B cell (primary cell): Measurements from ENCODE around the gene STXBP2. TPM values are rescaled to one million over a fixed set of nuclear protein-coding genes. Genes with fewer than 3 reads are reported as not detected.

Experiments
- ATAC-seq: fragments of 200-7000 bp; cut with Tn5 transposase; one replicate; pipeline ENCODE4 v1.10.0; 2021; ENCODE audit warnings: low read depth, mild to moderate bottlenecking, moderate number of reproducible peaks, moderate library complexity
- CTCF ChIA-PET: fragments of 350-600 bp; sonication (Branson Sonifier 250); formaldehyde crosslinking; loops from one replicate; lab custom pipeline; 2021; ENCODE audit warnings: antibody characterized with exemption, inconsistent platforms; lab: Charles Lee
- POLR2A ChIA-PET: fragments of 350-600 bp; sonication (Branson Sonifier 250); formaldehyde crosslinking; loops from one replicate; lab custom pipeline; 2021; ENCODE audit warnings: antibody characterized with exemption; lab: Charles Lee
- DNase-seq: peaks from one replicate; pipeline ENCODE4 v3.0.0; 2013
- H2AFZ ChIP-seq: 2 replicates; pipeline ENCODE4 v1.6.1; 2012; ENCODE audit warnings: mild to moderate bottlenecking, low read depth, low read length; ENCODE audit not compliant: insufficient read depth, poor library complexity, severe bottlenecking
- H3K27ac ChIP-seq, 2 donors: 1 replicate in 1 of 2; 2 replicates in 1 of 2; pipeline ENCODE4 v1.5.1; 2012 to 2013; ENCODE audit warnings: low read length in 2 of 2, mild to moderate bottlenecking in 2 of 2, moderate library complexity in 1 of 2
- H3K27me3 ChIP-seq, 4 experiments: fragments of 200-600 bp in 1 of 4; sonication (generic) in 1 of 4; replicated peaks in 1 of 4; 1 replicate in 2 of 4; 2 replicates in 2 of 4; pipeline versions ENCODE4 v1.6.1 to v1.7.0; 2013 to 2016; ENCODE audit warnings: low read length in 3 of 4, mild to moderate bottlenecking in 2 of 4, mixed read lengths in 1 of 4, moderate library complexity in 1 of 4; ENCODE audit not compliant: insufficient read depth in 4 of 4, control insufficient read depth in 3 of 4; ENCODE audit errors: control extremely low read depth in 1 of 4
- H3K36me3 ChIP-seq, 2 experiments: replicated peaks in 1 of 2; 1 replicate in 1 of 2; 2 replicates in 1 of 2; pipeline versions ENCODE4 v1.6.1 to v1.7.1; 2013; ENCODE audit warnings: low read length in 1 of 2; ENCODE audit not compliant: insufficient read depth in 2 of 2, control insufficient read depth in 1 of 2; ENCODE audit errors: control extremely low read depth in 1 of 2, extremely low read depth in 1 of 2
- H3K4me1 ChIP-seq, 2 donors: fragments of 200-600 bp in 1 of 2; sonication (generic) in 1 of 2; 1 replicate in 1 of 2; 2 replicates in 1 of 2; pipeline versions ENCODE4 v1.5.1 to v1.6.1; 2013 to 2017; ENCODE audit warnings: low read length in 2 of 2; ENCODE audit not compliant: control insufficient read depth in 2 of 2, insufficient read depth in 2 of 2
- H3K4me2 ChIP-seq: replicated peaks from 2 replicates; pipeline ENCODE3; 2012; ENCODE audit warnings: mild to moderate bottlenecking, low read depth, low read length; ENCODE audit not compliant: poor library complexity, severe bottlenecking
- H3K4me3 ChIP-seq, 5 experiments: fragments of 200-600 bp in 1 of 5; sonication (generic) in 1 of 5; 1 replicate in 3 of 5; 2 replicates in 2 of 5; pipeline versions ENCODE4 v1.5.1 to v1.7.0; 2011 to 2016; ENCODE audit warnings: low read length in 4 of 5, mild to moderate bottlenecking in 4 of 5, low read depth in 2 of 5, control low read depth in 1 of 5, moderate library complexity in 1 of 5; ENCODE audit not compliant: insufficient read depth in 1 of 5; ENCODE audit errors: control extremely low read depth in 1 of 5, extremely low read depth in 1 of 5
- H3K79me2 ChIP-seq: fragments of 200-600 bp; sonication (generic); one replicate; pipeline ENCODE4 v1.6.0; 2016; ENCODE audit warnings: low read length; ENCODE audit not compliant: control insufficient read depth, insufficient read depth
- H3K9ac ChIP-seq: fragments of 200-600 bp; sonication (generic); 2 replicates; pipeline ENCODE4 v1.6.1; 2017; ENCODE audit warnings: mild to moderate bottlenecking, low read length, moderate library complexity
- H3K9me3 ChIP-seq, 3 donors: one replicate each; pipeline versions ENCODE4 v1.6.1 to v1.7.1; 2013; ENCODE audit warnings: low read length in 2 of 3; ENCODE audit not compliant: control insufficient read depth in 2 of 3, insufficient read depth in 1 of 3; ENCODE audit errors: control extremely low read depth in 1 of 3
- H4K20me1 ChIP-seq: 2 replicates; pipeline ENCODE4 v1.6.0; 2012; ENCODE audit warnings: mild to moderate bottlenecking, low read length; ENCODE audit not compliant: insufficient read depth, control insufficient read depth, poor library complexity, severe bottlenecking
- H3K27ac Mint-ChIP-seq: one replicate; pipeline ENCODE4 v1.8.0; 2021; ENCODE audit warnings: mixed read lengths
- H3K27me3 Mint-ChIP-seq: one replicate; pipeline ENCODE4 v1.8.0; 2021; ENCODE audit warnings: mixed read lengths
- H3K4me1 Mint-ChIP-seq: one replicate; pipeline ENCODE4 v1.8.0; 2021; ENCODE audit warnings: mixed read lengths
- H3K4me3 Mint-ChIP-seq: one replicate; pipeline ENCODE4 v1.8.0; 2021; ENCODE audit warnings: mixed read lengths
- H3K9me3 Mint-ChIP-seq: one replicate; pipeline ENCODE4 v1.8.0; 2022; ENCODE audit warnings: mixed read lengths; ENCODE audit not compliant: insufficient read depth
- CTCF ChIP-seq: fragments of 200-600 bp; IDR thresholded peaks from one replicate; pipeline ENCODE4 v1.8.0; 2022; ENCODE audit warnings: antibody characterized with exemption, mild to moderate bottlenecking
- EZH2 ChIP-seq: IDR thresholded peaks from 2 replicates; pipeline ENCODE4 v1.6.1; 2012; ENCODE audit warnings: borderline replicate concordance, low read depth, mild to moderate bottlenecking, moderate library complexity, low read length; ENCODE audit not compliant: insufficient read depth, poor library complexity, severe bottlenecking
- WGBS: methylation state at CpG from one replicate; pipeline ENCODE4 v1.1.5; 2013; ENCODE audit warnings: missing lambda C conversion rate; ENCODE audit not compliant: insufficient coverage; 5-methylcytosine and 5-hydroxymethylcytosine counted together
- intact Hi-C: fragments of 100-400 bp; cut with micrococcal nuclease; formaldehyde crosslinking; loops from one replicate; pipeline ENCODE4 v1.10.0; 2022
- polyA plus RNA-seq: library from polyadenylated mRNA; depleted of rRNA; stranded (reverse); fragments of >200 nt; gene quantifications from 2 replicates; pipeline ENCODE4 v1.2.3, GENCODE V29; 2012
- total RNA-seq, 2 donors: library from RNA; stranded (reverse); fragments of 120-200 nt in 1 of 2; gene quantifications; 1 replicate in 1 of 2; 2 replicates in 1 of 2; pipeline versions ENCODE4 v1.2.3 to v1.2.4, GENCODE V29; 2013 to 2022

The STXBP2 gene
- total and polyA plus RNA-seq, 2 donors (not counting 1 experiment from before 2014, with no cell fraction given), result 222 to 226 TPM

- TF ChIP-seq EZH2, result no peak
- Histone ChIP-seq H3K27me3 (peaks cover 0 to 43% (median 6%) of the 10 kb centered on the region in 4 experiments), H3K4me3 (peak overlapping the region in 1 of 5 experiments; percentile 20), H3K4me2 (peak overlapping the region; percentile 75), H3K79me2 (peaks cover 15% of the 10 kb centered on the region), H3K9ac (peak overlapping the region; percentile 43), H3K36me3 (no peaks in the 10 kb centered on the region), H4K20me1 (peaks cover 4% of the 10 kb centered on the region), H3K4me1 (peaks cover 33 to 37% of the 10 kb centered on the region in 2 donors), H2AFZ (no peak overlapping the region), H3K9me3 (peaks cover 0 to 12% (median 0%) of the 10 kb centered on the region in 3 donors), H3K27ac (no peak overlapping the region)
- ChIA-PET CTCF (interaction anchor here (1.0 to 3.9 kb wide), 5 partner anchors 22 to 574 kb away, joined by 3 to 44 read pairs (median 4); no protein-coding TSS in a partner anchor), POLR2A (interaction anchor here (1.2 kb wide), 1 partner anchor 150 kb away, joined by 3 read pairs; no protein-coding TSS in a partner anchor)
- 0% methylated on average over 5 of the region's 7 CpGs for WGBS
- Mint-ChIP-seq H3K27ac (no peak overlapping the region), H3K27me3 (peaks cover 33% of the 10 kb centered on the region), H3K4me3 (peak overlapping the region; percentile 16), H3K4me1 (peaks cover 45% of the 10 kb centered on the region), H3K9me3 (no peaks in the 10 kb centered on the region)
- intact Hi-C loops, result loop anchor here (5.0 kb wide), 1 partner anchor 579 kb away; no protein-coding TSS in a partner anchor
- no peak for ATAC-seq
- DNase-seq, result peak; percentile 62
Observed at GRCh38 chr19:7676376-7676775, 39.5 kb downstream of the STXBP2 start.

DNA sequence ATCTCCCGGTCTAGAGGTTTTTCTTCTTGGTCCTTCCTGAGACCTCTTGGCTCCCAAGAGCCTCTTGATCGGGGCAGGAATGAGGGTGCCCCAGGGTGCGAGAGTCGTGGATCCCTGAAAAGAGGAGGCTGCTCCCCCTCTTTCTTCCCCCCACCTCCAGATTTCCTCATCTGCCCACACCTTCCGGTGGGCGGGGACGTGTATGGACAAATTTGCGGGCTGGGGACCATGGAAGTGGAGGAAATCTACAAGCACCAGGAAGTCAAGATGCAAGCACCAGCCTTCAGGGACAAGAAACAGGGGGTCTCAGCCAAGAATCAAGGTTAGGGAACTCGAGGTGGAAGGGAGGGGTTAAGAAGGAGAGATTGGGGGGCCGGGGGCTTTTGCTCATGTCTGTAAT, 39.9 kb downstream of the STXBP2 start, which contains the start of gene MCEMP1:
TSS of gene MCEMP1 (plus strand) at position 237 of the 400 bp plus-strand sequence. CDS start at position 268, 31 bp downstream.
- DNase-seq, result peak; percentile 18
- Mint-ChIP-seq H3K4me1 (peaks cover 47% of the 10 kb centered on the region), H3K9me3 (no peaks in the 10 kb centered on the region), H3K27me3 (peaks cover 30% of the 10 kb centered on the region), H3K27ac (peak within 1 kb of the TSS; percentile 61), H3K4me3 (peak within 1 kb of the TSS; percentile 16)
- Histone ChIP-seq H3K4me1 (peaks cover 35 to 42% of the 10 kb centered on the region in 2 donors), H3K9ac (peak within 1 kb of the TSS; percentile 43), H3K4me2 (peak within 1 kb of the TSS; percentile 75), H3K36me3 (no peaks in the 10 kb centered on the region), H3K9me3 (peaks cover 0 to 12% (median 0%) of the 10 kb centered on the region in 3 donors), H4K20me1 (peaks cover 6% of the 10 kb centered on the region), H3K27ac (no peak within 1 kb of the TSS), H3K27me3 (peaks cover 0 to 40% (median 5%) of the 10 kb centered on the region in 4 experiments), H3K4me3 (peak within 1 kb of the TSS in 2 of 5 experiments; percentile 3 to 20), H3K79me2 (peaks cover 20% of the 10 kb centered on the region), H2AFZ (no peak within 1 kb of the TSS)
- CTCF ChIA-PET, result interaction anchor here (0.9 to 3.9 kb wide), 8 partner anchors 23 to 575 kb away, joined by 3 to 44 read pairs (median 4); no protein-coding TSS in a partner anchor
- 5% methylated on average over 3 of the region's 10 CpGs for WGBS
- POLR2A ChIA-PET, result interaction anchor here (1.2 kb wide), 1 partner anchor 150 kb away, joined by 3 read pairs; no protein-coding TSS in a partner anchor
- no peak for ATAC-seq
- intact Hi-C loops, result loop anchor here (5.0 kb wide), 1 partner anchor 580 kb away; no protein-coding TSS in a partner anchor
- TF ChIP-seq EZH2 (no peak), CTCF (no peak)
